HEK293 (cell line): ENCODE results near the gene PKP4.

ENCODE experiments used
- CTCF ChIA-PET: fragments of 350-600 bp; formaldehyde crosslinking; extraction: SDS; loops from one replicate; lab custom pipeline; 2021; ENCODE audit warnings: antibody characterized with exemption; lab: Yijun Ruan, JAX
- POLR2A ChIA-PET: fragments of 300-600 bp; formaldehyde crosslinking; extraction: SDS; loops from one replicate; lab custom pipeline; 2020; ENCODE audit warnings: antibody characterized with exemption, inconsistent platforms; lab: Yijun Ruan, JAX
- H3K27ac ChIP-seq: fragments of 200-500 bp; sonication (Bioruptor generic); 2 replicates; pipeline ENCODE4 v1.5.1; 2014; ENCODE audit warnings: low read depth, low read length, control low read depth, inconsistent platforms; ENCODE audit errors: extremely low read depth
- H3K36me3 ChIP-seq, 2 experiments: fragments of 200-500 bp in 1 of 2; sonication (Bioruptor generic) in 1 of 2; 1 replicate in 1 of 2; 2 replicates in 1 of 2; pipeline ENCODE4 v1.5.1; 2014 to 2017; ENCODE audit warnings: inconsistent platforms in 2 of 2, low read length in 2 of 2; ENCODE audit not compliant: control insufficient read depth in 2 of 2, insufficient read depth in 1 of 2
- H3K4me1 ChIP-seq: fragments of 200-500 bp; sonication (Bioruptor generic); 2 replicates; pipeline ENCODE4 v1.5.1; 2014; ENCODE audit warnings: mild to moderate bottlenecking, low read length, inconsistent platforms; ENCODE audit not compliant: control insufficient read depth, insufficient read depth
- H3K4me3 ChIP-seq: 2 replicates; pipeline ENCODE4 v1.5.1; 2011; ENCODE audit warnings: low read depth, mild to moderate bottlenecking, control low read depth, low read length, moderate library complexity
- H3K9me3 ChIP-seq: fragments of 200-500 bp; sonication (Bioruptor generic); 2 replicates; pipeline ENCODE4 v1.5.1; 2014; ENCODE audit warnings: low read depth, low read length, inconsistent platforms; ENCODE audit not compliant: control insufficient read depth, insufficient read depth
- HOXD13 ChIP-seq: sonication (generic); formaldehyde crosslinking; IDR thresholded peaks from 2 replicates; pipeline ENCODE4 v1.8.0; 2022; ENCODE audit warnings: missing genetic modification reagents, borderline replicate concordance
- KLF8 ChIP-seq: fragments of 450-650 bp; formaldehyde crosslinking; IDR thresholded peaks from 2 replicates; pipeline ENCODE4 v1.5.1; 2016; ENCODE audit warnings: missing biosample characterization, missing genetic modification characterization
- ZNF146 ChIP-seq: fragments of 450-650 bp; formaldehyde crosslinking; IDR thresholded peaks from 2 replicates; pipeline ENCODE4 v1.5.1; 2016; ENCODE audit warnings: missing biosample characterization, missing genetic modification characterization
- ZNF433 ChIP-seq: fragments of 450-650 bp; formaldehyde crosslinking; IDR thresholded peaks from 2 replicates; pipeline ENCODE4 v1.5.1; 2016; ENCODE audit warnings: missing biosample characterization, missing genetic modification characterization, low read depth
- ZNF501 ChIP-seq: fragments of 450-650 bp; formaldehyde crosslinking; IDR thresholded peaks from 2 replicates; pipeline ENCODE4 v1.5.1; 2016; ENCODE audit warnings: missing biosample characterization, missing genetic modification characterization
- ZNF529 ChIP-seq: fragments of 450-650 bp; formaldehyde crosslinking; IDR thresholded peaks from 2 replicates; pipeline ENCODE4 v1.5.1; 2017; ENCODE audit warnings: missing genetic modification characterization, missing biosample characterization; ENCODE audit not compliant: insufficient replicate concordance
- ZNF571 ChIP-seq: fragments of 450-650 bp; formaldehyde crosslinking; IDR thresholded peaks from 2 replicates; pipeline ENCODE4 v1.5.0; 2017; ENCODE audit warnings: missing biosample characterization, missing genetic modification characterization
- TF ChIP-seq, protein P1 (sequence below): fragments of 450-650 bp; formaldehyde crosslinking; conservative IDR thresholded peaks from 2 replicates; pipeline ENCODE4 v1.5.1; 2016; ENCODE audit warnings: low read depth, missing biosample characterization, missing genetic modification characterization
- TF ChIP-seq, protein P2 (sequence below): fragments of 450-650 bp; formaldehyde crosslinking; IDR thresholded peaks from 2 replicates; pipeline ENCODE4 v1.5.1; 2016; ENCODE audit warnings: missing biosample characterization, missing genetic modification characterization, borderline replicate concordance
- TF ChIP-seq, protein P3 (sequence below): fragments of 450-650 bp; formaldehyde crosslinking; IDR thresholded peaks from 2 replicates; pipeline ENCODE4 v1.5.1; 2016; ENCODE audit warnings: missing biosample characterization, missing genetic modification characterization

PKP4 gene

DNA sequence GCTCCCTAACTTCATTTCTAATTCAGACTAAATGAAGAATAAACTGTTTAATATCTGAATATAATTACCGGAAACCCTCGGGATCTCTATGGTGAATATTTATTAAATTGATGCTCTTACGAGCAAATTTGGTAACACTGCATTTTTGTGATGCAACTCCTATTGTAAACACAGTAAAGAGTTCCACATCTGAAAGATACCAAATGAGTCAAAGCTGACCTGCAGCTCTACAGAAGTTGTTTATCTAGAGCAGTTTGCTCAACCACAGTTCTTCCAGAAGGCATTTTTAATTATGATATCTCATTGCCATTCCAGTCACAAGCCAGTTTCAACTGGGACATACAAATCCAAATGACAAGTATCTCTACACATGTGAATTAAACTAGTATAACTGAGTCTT is 129.7 kb downstream of the PKP4 start (continued):
- TF ChIP-seq, protein P1, sequence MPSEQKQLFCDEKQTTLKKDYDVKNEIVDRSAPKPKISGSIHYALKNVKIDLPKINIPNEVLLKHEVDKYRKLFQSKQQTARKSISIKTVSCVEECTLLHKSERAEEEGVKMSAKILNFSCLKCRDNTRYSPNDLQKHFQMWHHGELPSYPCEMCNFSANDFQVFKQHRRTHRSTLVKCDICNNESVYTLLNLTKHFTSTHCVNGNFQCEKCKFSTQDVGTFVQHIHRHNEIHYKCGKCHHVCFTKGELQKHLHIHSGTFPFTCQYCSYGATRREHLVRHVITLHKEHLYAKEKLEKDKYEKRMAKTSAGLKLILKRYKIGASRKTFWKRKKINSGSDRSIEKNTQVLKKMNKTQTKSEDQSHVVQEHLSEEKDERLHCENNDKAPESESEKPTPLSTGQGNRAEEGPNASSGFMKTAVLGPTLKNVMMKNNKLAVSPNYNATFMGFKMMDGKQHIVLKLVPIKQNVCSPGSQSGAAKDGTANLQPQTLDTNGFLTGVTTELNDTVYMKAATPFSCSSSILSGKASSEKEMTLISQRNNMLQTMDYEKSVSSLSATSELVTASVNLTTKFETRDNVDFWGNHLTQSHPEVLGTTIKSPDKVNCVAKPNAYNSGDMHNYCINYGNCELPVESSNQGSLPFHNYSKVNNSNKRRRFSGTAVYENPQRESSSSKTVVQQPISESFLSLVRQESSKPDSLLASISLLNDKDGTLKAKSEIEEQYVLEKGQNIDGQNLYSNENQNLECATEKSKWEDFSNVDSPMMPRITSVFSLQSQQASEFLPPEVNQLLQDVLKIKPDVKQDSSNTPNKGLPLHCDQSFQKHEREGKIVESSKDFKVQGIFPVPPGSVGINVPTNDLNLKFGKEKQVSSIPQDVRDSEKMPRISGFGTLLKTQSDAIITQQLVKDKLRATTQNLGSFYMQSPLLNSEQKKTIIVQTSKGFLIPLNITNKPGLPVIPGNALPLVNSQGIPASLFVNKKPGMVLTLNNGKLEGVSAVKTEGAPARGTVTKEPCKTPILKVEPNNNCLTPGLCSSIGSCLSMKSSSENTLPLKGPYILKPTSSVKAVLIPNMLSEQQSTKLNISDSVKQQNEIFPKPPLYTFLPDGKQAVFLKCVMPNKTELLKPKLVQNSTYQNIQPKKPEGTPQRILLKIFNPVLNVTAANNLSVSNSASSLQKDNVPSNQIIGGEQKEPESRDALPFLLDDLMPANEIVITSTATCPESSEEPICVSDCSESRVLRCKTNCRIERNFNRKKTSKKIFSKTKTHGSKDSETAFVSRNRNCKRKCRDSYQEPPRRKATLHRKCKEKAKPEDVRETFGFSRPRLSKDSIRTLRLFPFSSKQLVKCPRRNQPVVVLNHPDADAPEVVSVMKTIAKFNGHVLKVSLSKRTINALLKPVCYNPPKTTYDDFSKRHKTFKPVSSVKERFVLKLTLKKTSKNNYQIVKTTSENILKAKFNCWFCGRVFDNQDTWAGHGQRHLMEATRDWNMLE (tag by site-specific recombination) = no peak

DNA sequence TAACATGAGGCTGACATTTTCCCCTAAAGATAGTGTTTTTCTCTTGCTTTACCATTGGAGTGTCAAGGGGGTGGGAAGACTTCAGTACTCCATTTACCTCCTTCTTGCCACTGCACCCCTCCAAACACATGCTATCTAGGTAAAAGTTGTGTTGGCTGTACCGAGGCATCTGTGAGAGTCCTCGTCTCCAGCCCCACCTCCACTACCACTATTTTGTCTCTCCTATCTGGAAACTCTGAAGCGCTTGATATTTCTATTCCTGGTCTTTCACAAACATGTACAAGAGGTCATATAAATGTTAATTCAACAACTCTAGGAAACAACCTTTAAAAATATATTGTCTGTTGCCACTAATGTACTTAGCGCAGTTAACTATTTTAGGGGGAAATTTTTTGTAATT is 132.6 kb downstream of the PKP4 start:
- POLR2A ChIA-PET = no interaction called here
- peaks cover 0 to under 1% of the 10 kb centered on the region in 2 experiments; a peak in 1 of 3 replicates for H3K36me3 ChIP-seq
- CTCF ChIA-PET = interaction anchor here (0.7 kb wide), 1 partner anchor 59 kb away, joined by 3 read pairs; no protein-coding TSS in a partner anchor
- no peak overlapping the region for H3K4me3 ChIP-seq
- H3K4me1 ChIP-seq = peaks cover 4% of the 10 kb centered on the region; the same call in 1 of the 2 replicates
- H3K27ac ChIP-seq = no peak overlapping the region
- no peak for TF ChIP-seq ZNF571 (tag by site-specific recombination)
- no peak for TF ChIP-seq ZNF501 (tag by site-specific recombination)
- no peak for TF ChIP-seq ZNF433 (tag by site-specific recombination)
- TF ChIP-seq ZNF529 = no peak
- TF ChIP-seq HOXD13 = no peak
- no peaks in the 10 kb centered on the region for H3K9me3 ChIP-seq

DNA sequence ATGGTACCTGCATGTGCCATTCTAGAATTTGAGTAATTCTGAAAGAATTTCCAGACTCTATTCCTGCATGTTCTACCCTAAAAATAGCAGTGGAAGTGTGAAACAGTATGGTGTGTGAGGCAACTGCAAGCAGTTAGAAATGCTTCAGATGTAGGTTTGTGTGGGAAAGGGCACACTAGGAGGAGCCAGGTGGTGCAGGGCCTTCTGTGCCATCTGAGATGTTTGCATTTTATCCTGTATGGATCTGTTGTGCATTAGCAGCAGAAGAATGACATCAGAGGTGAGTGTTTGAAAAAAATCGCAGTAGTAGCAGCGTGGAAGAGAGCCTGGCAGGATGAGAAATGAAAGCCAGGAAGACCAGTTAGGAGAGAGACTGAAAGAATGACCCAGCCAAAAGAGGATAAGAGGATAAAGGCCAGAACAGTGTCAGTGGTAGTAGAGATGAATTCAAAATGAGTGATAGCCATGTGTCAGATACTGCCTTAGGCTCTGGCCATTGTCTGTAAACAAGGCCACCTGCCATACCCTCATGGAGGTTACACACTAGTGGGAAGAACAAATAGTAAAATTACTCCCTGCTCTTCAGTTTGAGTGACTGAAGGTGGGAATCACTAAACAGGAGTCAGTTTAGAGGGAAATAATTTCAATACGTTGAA is 142.2 kb downstream of the PKP4 start:
- ChIA-PET CTCF (interaction anchor here (0.6 to 0.7 kb wide), 2 partner anchors 54 to 135 kb away, joined by 3 to 4 read pairs; no protein-coding TSS in a partner anchor), POLR2A (no interaction called here)
- Histone ChIP-seq H3K4me1 (no peaks in the 10 kb centered on the region), H3K9me3 (no peaks in the 10 kb centered on the region), H3K36me3 (peaks cover 0 to 5% of the 10 kb centered on the region in 2 experiments; a peak in 1 of 3 replicates), H3K27ac (no peak overlapping the region), H3K4me3 (no peak overlapping the region)
- no peak for TF ChIP-seq KLF8 (tag by site-specific recombination)
- TF ChIP-seq ZNF146 (tag by site-specific recombination) = no peak
- TF ChIP-seq, protein P2, sequence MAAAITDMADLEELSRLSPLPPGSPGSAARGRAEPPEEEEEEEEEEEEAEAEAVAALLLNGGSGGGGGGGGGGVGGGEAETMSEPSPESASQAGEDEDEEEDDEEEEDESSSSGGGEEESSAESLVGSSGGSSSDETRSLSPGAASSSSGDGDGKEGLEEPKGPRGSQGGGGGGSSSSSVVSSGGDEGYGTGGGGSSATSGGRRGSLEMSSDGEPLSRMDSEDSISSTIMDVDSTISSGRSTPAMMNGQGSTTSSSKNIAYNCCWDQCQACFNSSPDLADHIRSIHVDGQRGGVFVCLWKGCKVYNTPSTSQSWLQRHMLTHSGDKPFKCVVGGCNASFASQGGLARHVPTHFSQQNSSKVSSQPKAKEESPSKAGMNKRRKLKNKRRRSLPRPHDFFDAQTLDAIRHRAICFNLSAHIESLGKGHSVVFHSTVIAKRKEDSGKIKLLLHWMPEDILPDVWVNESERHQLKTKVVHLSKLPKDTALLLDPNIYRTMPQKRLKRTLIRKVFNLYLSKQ (tag by site-specific recombination) = no peak

DNA sequence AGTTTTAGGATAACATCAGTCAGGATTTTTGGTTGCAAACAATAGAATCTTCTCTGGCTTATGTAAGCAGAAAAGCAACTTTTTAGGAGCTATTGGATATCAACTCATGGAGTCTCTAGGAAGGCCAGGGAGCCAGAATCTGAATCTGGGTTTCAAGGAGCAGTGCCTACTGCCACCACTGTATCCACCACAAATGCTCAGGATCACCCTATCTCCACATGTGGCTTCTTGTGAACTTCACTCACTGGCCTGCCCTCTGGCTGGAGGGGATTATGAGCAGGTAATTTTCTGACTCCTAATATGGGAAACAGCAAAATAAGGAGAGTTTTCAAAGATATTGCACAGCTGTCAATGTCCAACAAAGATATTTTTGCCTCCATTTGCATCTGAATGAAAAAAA is 142.9 kb downstream of the PKP4 start:
- no peak overlapping the region for H3K4me3 ChIP-seq
- peaks cover 0 to 5% of the 10 kb centered on the region in 2 experiments; a peak in 1 of 3 replicates for H3K36me3 ChIP-seq
- H3K9me3 ChIP-seq = no peaks in the 10 kb centered on the region
- H3K4me1 ChIP-seq = no peaks in the 10 kb centered on the region
- no peak overlapping the region for H3K27ac ChIP-seq
- ChIA-PET POLR2A (no interaction called here), CTCF (interaction anchor here (0.6 to 1.6 kb wide), 2 partner anchors 136 to 155 kb away, joined by 3 read pairs; no protein-coding TSS in a partner anchor)
- TF ChIP-seq, protein P3, sequence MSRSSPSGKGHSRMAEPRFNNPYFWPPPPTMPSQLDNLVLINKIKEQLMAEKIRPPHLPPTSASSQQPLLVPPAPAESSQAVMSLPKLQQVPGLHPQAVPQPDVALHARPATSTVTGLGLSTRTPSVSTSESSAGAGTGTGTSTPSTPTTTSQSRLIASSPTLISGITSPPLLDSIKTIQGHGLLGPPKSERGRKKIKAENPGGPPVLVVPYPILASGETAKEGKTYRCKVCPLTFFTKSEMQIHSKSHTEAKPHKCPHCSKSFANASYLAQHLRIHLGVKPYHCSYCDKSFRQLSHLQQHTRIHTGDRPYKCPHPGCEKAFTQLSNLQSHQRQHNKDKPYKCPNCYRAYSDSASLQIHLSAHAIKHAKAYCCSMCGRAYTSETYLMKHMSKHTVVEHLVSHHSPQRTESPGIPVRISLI = no peak
